HG03175 (cell line): Measurements from ENCODE around the gene ACER2.
"Not testable (repeated sequence)": the region's sequence is repeated elsewhere in the genome, so short reads cannot be mapped to it uniquely, and the experiment has no call there.

Source experiments
- ATAC-seq: cut with Tn5 transposase; IDR thresholded peaks from one replicate; pipeline ENCODE4 v1.9.1; 2021; ENCODE audit warnings: mild to moderate bottlenecking, moderate library complexity; ENCODE audit not compliant: unreplicated experiment

Gene ACER2

GRCh38 chr9:19408316-19408692, 505 bp upstream of the ACER2 start:
- peak; percentile 2 for ATAC-seq

DNA sequence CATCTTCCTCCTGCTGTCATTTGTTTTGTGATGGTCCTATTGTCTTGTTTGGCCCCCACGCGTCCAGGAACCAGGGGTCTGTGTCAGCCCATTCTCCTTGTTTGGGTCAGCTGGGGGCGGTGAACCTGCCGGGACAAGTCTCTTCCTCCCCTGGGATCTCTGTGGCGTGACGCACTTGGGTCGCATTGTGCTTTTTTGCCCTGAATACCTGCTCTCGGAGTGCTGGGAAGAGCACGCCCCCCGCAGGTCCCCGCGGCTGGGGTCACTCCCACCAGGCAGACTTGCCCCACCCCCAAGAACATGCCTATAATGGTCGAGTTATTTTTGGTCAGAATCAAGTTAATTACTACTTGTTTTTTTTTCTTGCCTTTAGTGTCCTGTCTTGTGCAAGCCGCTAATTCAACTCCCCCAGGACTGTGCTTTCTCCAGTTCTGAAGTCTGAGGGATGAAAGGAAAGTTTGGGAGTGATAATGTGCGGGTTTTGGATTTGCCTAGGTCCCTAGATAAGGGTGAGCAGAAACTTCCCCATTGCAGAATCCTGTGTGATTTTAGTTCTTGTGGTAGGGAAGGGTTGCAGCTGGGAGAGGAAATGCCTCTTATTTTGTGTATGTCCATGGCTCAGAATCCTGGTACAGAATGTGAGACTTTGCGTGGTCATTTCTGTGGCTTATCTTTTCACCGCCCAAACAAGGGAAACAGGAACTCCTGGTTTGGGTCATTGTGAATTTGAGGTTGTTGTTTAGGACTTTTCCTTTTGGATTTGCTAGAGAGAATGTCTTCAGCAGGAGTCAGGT, 789 bp downstream of the ACER2 start:
- ATAC-seq: peak; percentile 9

DNA sequence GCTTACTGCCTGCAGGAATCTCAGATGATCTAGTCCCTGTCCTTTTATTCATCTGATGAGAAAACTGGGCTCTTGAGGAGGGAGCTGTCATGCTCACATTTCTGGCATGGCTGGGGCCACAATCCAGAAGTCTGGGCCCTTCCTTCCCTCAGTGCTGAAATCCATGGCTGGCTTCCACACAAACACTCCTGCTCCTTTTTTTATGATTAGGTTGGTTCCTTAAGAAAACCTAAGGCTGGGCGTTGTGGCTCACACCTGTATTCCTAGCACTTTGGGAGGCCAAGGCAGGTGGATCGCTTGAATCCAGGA, 1.3 kb downstream of the ACER2 start:
- no peak for ATAC-seq

DNA sequence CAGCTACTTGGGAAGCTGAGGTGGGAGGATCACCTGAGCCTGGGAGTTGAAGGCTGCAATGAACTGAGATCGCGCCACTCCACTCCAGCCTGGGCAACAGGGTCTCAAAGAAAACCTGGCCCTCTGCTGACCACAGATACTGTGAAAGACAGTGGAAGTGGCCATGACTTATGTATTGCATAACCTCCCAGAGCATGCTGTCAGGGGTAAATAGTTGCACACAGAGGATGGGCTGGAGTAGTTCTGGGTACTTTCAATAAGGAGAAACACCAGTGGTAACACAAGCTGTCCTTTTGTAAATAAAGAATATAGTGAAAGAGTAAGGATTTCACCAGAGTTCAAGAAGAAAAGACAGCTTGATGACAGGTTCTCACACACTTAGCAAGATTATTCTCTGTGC, 1.8 kb downstream of the ACER2 start:
- no peak for ATAC-seq

GRCh38 chr9:19411316-19411715, 2.5 kb downstream of the ACER2 start:
- no peak for ATAC-seq

DNA sequence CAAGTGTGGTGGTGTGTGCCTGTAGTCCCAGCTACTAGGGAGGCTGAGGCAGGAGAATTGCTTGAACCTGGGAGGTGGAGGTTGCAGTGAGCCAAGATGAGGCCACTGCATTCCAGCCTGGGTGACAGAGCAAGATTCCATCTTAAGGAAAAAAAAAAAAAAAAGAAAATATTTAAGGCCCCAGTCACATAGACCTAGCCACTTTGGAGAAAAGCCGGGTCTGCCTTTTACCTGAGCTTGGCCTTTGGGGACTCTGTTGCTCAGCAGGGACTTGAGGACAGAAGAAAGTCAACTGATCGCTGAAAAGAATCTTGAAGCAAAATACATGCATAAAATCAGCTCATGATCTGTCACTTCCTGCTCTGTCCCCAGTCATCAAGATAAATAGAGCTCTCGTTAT, 4.6 kb downstream of the ACER2 start:
- not testable (repeated sequence) for ATAC-seq

- no peak for ATAC-seq
Measured at GRCh38 chr9:19416143-19416542, 7.3 kb downstream of the ACER2 start.

DNA sequence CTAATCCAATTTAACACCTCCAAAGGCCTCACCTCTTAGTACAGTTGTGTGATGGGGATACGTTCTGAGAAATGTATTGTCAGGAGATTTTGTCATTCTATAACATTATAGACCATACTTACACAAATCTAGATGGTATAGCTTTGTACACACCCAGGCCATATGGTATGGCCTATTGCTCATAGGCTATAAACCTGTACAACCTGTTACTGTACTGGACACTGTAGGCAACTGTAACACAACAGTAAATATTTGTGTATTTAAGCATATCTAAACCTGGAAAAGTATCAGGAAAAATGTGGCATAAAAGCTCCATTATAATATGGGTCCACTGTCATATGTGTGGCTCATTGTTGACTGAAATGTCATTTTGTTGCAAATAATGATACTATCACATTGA, 12.1 kb downstream of the ACER2 start:
- ATAC-seq: no peak

DNA sequence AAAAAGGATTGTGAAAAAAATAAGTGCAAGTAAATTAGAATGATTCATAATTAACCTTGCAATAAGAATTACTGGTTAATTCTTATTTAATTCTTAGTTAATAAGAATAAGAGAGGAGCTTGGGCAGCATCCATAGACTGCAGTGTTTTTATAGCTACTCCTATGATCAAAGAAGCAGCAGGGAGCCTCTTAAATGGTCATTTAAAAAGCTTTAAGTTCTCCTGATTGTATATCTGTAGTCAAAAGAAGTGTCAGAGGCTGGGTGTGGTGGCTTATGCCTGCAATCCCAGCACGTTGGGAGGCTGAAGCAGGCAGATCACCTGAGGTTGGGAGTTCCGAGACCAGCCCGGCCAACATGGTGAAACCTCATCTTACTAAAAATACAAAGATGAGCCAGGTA, 14.4 kb downstream of the ACER2 start:
- ATAC-seq: no peak

DNA sequence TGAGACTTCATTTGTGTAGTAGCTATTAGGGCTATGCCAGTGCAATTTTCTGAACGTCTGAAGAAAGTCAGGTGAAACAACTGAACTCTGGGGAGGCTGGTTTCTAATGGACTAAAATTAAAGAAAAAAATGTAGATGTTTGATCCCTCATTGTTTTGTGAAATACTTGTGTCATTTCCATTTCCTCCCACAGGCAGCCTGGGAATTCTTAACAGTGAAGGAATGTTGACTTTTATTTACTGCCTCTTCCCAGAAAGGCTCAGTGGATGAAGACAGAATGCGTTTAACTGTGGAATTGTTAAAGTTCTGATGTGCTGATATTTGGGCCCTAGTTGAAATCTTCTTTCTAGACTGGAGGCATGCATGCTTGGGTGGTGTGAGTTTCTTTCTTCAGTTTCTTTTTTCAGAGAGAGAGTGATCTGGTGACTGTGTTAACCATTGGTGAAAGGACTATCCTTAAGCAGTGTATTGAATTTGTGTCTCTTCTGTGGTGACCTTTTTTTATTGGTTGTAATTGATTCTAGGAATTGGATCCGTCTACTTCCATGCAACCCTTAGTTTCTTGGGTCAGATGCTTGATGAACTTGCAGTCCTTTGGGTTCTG, 15.5 kb downstream of the ACER2 start:
- ATAC-seq: peak; percentile 84

DNA sequence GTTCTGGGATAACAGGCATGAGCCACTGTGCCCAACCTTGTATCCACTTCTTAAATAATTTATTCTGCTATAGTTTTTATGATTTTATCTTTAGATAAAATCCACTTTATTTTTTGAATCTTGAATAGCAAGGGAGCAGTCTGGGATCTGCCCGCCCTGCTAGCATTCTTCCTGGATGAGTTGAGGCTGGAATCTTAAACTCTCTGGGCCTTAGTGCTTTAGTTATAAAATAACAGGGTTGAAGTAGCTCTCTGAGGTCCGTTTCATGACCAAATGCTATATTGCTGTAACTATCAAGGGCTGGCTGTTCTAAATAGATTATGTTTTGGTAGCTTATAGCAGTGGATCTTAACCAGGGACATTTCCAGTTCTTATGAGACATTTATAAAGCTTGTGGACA, 20.8 kb downstream of the ACER2 start:
- no peak for ATAC-seq

DNA sequence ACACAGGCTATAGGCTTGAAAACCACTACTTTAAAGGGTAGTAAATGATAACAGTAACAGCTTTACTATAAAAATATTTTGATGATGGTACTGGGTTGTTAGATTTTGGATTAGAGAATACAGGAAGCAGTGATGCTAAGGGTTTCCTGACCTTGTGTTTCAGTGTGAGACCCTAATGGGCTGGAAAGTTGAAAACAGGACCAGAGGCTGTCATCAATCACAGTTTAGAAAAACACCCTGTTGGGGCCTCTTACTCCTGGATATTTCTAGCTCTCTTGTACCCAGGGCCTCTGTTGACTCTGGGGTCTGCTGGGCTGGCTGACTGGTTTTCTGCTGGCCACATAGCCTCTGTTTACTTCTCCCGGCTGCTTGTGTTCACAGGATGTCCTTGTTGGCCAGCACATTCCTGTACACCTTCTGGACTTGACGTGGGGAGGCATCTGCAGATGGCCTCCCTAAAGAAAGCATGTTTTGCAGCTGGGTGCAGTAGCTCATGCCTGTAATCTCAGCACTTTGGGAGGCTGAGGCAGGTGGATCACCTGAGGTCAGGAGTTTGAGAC, 21.5 kb downstream of the ACER2 start:
- ATAC-seq: no peak

DNA sequence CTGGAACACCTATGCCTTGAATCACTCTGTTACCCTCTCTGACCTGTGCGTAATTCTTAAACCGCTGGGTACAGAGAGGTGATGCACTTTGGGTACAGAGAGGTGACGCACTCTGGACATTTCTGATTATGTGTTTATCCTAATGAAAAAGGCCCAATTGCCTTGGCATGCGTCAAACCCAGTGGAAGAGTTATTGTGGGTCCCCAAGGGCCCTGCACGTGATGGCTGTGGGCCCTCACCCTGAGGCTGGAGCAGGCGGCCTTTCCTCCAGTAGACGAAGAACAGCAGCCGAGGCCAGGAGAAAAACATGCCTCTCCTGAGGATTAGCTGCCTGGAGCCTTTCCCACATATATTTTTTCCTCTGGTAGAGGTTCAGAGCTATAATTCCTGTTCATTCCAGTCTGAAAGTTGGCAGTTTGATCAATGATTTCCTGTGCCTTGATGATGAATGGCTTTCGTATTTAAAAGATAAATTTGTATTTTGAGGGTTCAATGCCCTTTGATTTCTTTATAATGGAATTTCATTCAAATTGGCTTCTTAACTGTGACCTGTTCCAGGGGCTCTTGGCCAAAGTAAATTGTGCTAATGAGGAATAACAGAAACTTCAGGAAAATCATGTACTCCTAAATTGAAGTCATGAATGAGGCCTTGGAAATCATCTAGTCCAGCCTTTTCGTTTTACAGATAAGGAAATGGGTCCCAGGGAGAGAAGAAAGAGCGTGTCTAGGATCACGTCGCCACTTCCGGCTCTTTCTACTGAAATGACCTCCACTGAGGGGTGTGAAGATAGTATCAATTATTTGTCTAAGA, 22.8 kb downstream of the ACER2 start:
- ATAC-seq: no peak

DNA sequence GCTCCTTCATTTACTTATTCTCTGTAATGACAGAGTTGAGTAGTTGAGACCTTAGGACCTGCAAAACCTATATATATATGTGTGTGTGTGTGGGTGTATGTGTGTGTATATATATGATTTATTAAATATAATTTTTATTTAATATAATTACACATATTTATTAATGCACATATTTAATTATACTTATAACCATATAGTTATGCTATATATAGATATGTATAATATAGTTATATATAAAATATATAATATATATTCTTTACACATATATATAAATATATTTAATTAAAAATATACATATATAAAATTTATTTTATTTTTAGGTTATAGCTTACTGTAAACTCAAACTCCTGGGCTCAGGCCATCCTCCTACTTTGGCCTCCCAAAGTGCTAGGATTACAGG, 23.7 kb downstream of the ACER2 start:
- no peak for ATAC-seq

DNA sequence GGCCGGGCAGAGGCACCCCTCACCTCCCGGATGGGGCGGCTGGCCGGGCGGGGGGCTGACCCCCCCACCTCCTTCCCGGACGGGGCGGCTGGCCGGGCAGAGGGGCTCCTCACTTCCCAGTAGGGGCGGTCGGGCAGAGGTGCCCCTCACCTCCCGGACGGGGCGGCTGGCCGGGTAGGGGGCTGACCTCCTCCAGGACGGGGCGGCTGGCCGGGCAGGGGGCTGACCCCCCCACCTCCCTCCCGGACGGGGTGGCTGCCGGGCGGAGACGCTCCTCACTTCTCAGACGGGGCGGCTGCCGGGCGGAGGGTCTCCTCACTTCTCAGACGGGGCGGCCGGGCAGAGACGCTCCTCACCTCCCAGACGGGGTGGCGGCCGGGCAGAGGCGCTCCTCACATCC, 24.9 kb downstream of the ACER2 start:
- ATAC-seq: not testable (repeated sequence)

GRCh38 chr9:19440376-19440775, 31.6 kb downstream of the ACER2 start:
- ATAC-seq: no peak

- peak; percentile 6 for ATAC-seq
Measured at GRCh38 chr9:19440823-19441580, 32.2 kb downstream of the ACER2 start.

DNA sequence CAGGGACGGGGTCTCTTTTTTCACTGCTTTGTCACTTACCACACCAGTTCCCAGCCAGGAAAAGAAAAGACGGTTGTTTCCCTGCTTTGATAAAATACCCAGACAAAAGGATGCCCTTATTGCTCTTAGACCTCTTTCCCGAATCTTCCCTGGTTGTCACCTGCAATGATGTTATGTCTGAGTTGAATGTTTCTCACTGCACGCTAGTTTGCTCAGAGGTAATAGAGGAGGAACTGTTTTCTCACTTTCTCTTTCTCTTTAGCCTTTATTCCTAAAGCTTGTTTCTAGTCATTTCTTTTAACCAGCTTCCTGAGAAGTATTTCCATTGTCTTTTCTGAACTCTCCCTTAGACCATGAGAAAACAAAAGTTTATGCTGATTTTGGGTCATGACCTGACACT, 32.9 kb downstream of the ACER2 start:
- peak; percentile 82 for ATAC-seq

DNA sequence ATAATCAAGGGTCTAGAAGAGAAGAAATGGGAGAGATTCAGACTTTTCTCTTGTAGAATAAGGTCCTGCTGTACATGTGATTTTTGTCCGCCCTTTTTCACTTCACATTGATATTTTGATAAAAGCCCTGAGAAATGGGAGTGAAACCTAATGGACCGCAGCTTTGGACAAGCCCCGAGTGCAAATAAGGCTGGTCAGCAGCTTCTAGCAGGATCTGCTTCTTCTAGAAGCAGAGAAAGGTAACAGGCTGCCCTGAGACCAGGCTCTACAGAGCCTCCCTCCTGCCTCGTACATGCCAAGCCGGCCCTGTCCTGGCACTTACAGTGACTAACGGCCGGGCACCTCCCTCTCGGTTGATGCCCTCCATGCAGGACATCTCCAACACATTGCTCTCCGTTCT, 33.4 kb downstream of the ACER2 start:
- ATAC-seq: no peak

GRCh38 chr9:19445452-19445851, 36.6 kb downstream of the ACER2 start:
- no peak for ATAC-seq

DNA sequence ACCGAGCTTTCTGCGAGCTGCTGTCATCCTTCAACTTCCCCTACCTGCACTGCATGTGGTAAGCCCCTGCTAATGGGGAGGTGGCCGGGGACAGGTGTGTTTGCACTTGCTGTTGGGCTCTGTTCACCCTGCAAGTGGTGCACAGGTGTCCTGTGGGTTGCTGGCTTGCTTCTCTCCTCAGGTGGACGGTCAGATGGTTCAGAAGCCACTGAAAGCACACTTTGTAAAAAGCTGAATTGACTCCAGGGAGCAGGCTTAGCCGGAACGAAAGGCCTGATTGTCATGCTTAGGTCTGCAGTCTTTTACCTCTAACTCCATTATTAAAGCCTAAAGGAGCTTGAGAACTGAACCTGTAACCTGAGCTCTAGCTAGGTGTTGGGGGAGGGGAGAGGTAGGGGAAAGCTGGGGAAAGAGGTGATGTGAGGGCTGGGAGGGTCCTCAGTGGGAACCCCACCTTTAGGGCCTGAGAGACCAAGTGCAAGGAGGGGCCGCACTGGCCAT, 37.6 kb downstream of the ACER2 start:
- no peak for ATAC-seq
